Heart left ventricle (tissue), 16 donors: Measurements from ENCODE around the gene ZKSCAN5. TPM values are rescaled to one million over a fixed set of nuclear protein-coding genes. Genes with fewer than 3 reads are reported as not detected.

Experiments
- ATAC-seq, 4 donors: fragments of 200-7000 bp; cut with Tn5 transposase; one replicate each; pipeline ENCODE4 v1.9.1; 2020 to 2022; ENCODE audit warnings: moderate library complexity in 4 of 4, mild to moderate bottlenecking in 3 of 4, moderate number of reproducible peaks in 1 of 4
- DNase-seq, 5 donors: peaks; one replicate each; pipeline ENCODE4 v3.0.0-alpha.2; 2020
- H3K27ac ChIP-seq, 12 donors: fragments of 200-600 bp; sonication (generic) in 4 of 12; one replicate each; pipeline versions ENCODE4 v1.5.0 to v1.8.0; 2016 to 2022; ENCODE audit warnings: mild to moderate bottlenecking in 2 of 12
- H3K27me3 ChIP-seq, 9 donors: fragments of 200-600 bp; sonication (generic) in 2 of 9; one replicate each; pipeline versions ENCODE4 v1.5.1 to v1.8.0; 2016 to 2022; ENCODE audit warnings: mild to moderate bottlenecking in 3 of 9
- H3K36me3 ChIP-seq, 9 donors: fragments of 200-600 bp; sonication (generic) in 2 of 9; one replicate each; pipeline versions ENCODE4 v1.5.0 to v1.8.0; 2018 to 2022; ENCODE audit warnings: mild to moderate bottlenecking in 2 of 9
- H3K4me1 ChIP-seq, 12 donors: fragments of 200-600 bp; sonication (generic) in 4 of 12; one replicate each; pipeline versions ENCODE4 v1.5.0 to v1.8.0; 2016 to 2022; ENCODE audit warnings: mild to moderate bottlenecking in 3 of 12
- H3K4me3 ChIP-seq, 12 donors: fragments of 200-600 bp; sonication (generic) in 4 of 12; one replicate each; pipeline versions ENCODE4 v1.5.0 to v1.8.0; 2017 to 2022; ENCODE audit warnings: mild to moderate bottlenecking in 9 of 12, moderate library complexity in 4 of 12
- H3K9me3 ChIP-seq, 12 donors: fragments of 200-600 bp; sonication (generic) in 4 of 12; one replicate each; pipeline versions ENCODE4 v1.5.0 to v1.8.0; 2016 to 2022; ENCODE audit warnings: mild to moderate bottlenecking in 1 of 12
- CTCF ChIP-seq, 12 donors: fragments of 200-600 bp; sonication (generic) in 4 of 12; IDR thresholded peaks; one replicate each; pipeline versions ENCODE4 v1.5.0 to v1.8.0; 2018 to 2022; ENCODE audit warnings: antibody characterized with exemption in 12 of 12, mild to moderate bottlenecking in 5 of 12
- POLR2A ChIP-seq, 2 donors: fragments of 450-650 bp; IDR thresholded peaks; one replicate each; pipeline ENCODE4 v1.6.1; 2017; ENCODE audit warnings: antibody characterized with exemption in 2 of 2, mild to moderate bottlenecking in 2 of 2, moderate library complexity in 2 of 2
- WGBS, 4 donors: extraction: QIAGEN DNeasy Blood & Tissue Kit in 2 of 4; methylation state at CpG; one replicate each; pipeline versions ENCODE4 v1.1.5 to v1.1.7; 2013 to 2018; 5-methylcytosine and 5-hydroxymethylcytosine counted together
- intact Hi-C, 10 donors: fragments of 100-400 bp; cut with DNase I; formaldehyde crosslinking; loops; one replicate each; pipeline versions ENCODE4 v1.11.1 to v1.14.2; 2022
- polyA plus RNA-seq, 2 donors: library from polyadenylated mRNA; stranded (reverse); fragments of 200-250 nt; gene quantifications; one replicate each; pipeline ENCODE4 v1.2.3, GENCODE V29; 2013
- total RNA-seq, 9 donors: library from RNA; depleted of rRNA in 2 of 9; stranded (reverse); fragments of >200 nt in 2 of 9; fragmentation: NEBNext Ultra II Directional in 3 of 9; extraction: Animal tissue kit (Norgen Biotek cat#: 25700) in 3 of 9; gene quantifications; one replicate each; pipeline versions ENCODE4 v1.1.0 to v1.2.4, GENCODE V29; 2016 to 2023
- donor health status: ischemic (EF 13 %, LVEDD 7.1; RV severe dilation, severe dysfunction).
- donor health status: healthy with polysubstance abuse.
- donor health status: DM: no; HTN: yes; CAD: no.
- donor health status: DM: no; HTN: no; CAD: no.
- donor health status: ischemic (EF 25% LVEDD 6.9; RV normal size, moderate dysfunction).
- donor health status: ischemic (EF 25% LVEDD 5.7; RV mildly dilated, moderate dysfunction).
- donor health status: healthy.
- donor health status: DM: yes; HTN: yes; CAD: no.
- donor health status: ischemic (EF 35%, LVEDD 5.7; RV mildly dilated, moderate dysfunction).
- donor health status: nonischemic (EF 11% LVEDD 7.7; RV severe dilation, severe dysfunction).
- donor health status: DM: yes; HTN: yes; CAD: no.
- donor health status: PGD.
- donor health status: ischemic (EF 29% LVEDD 5.4; RV normal size, mild dysfunction).
- donor health status: nonischemic (EF 23%, LVEDD 6.1; RV moderate dilation, normal function).

Gene ZKSCAN5
- total and polyA plus RNA-seq, 11 donors = 2.1 to 9.6 (median 6.2) TPM

GRCh38 chr7:99559175-99559915, 54.9 kb downstream of the ZKSCAN5 start:
- 26 to 39% (median 28%) methylated on average over 19 to 31 of the region's 31 CpGs for WGBS, 4 donors
- intact Hi-C loops = loop anchor here in 9 of 10 donors (2.0 to 10.0 kb wide), 5 partner anchors 47 to 125 kb away; partner anchors contain the start of genes ZKSCAN5 (in 6 of the 9), ZNF394 (in 6 of the 9), CPSF4 (in 1 of the 9) and PTCD1 (in 1 of the 9)
- peaks cover 0 to 48% (median 23%) of the 10 kb centered on the region in 12 donors for H3K4me1 ChIP-seq
- TF ChIP-seq POLR2A (IDR thresholded peaks at IDR 0.05) (no peak), CTCF (IDR thresholded peaks at IDR 0.05) (no peak)
- no peaks in the 10 kb centered on the region for H3K27me3 ChIP-seq
- DNase-seq (no peak), ATAC-seq (no peak)
- H3K4me3 ChIP-seq = peak overlapping the region; percentile 58 to 99 (median 88)
- peaks cover 0 to 69% (median 58%) of the 10 kb centered on the region in 9 donors for H3K36me3 ChIP-seq
- H3K27ac ChIP-seq = peak overlapping the region; percentile 91 to 99 (median 96)
- H3K9me3 ChIP-seq = no peaks in the 10 kb centered on the region

GRCh38 chr7:99560834-99561736, 56.6 kb downstream of the ZKSCAN5 start:
- Histone ChIP-seq H3K27me3 (no peaks in the 10 kb centered on the region), H3K4me3 (no peak overlapping the region), H3K36me3 (peaks cover 0 to 72% (median 63%) of the 10 kb centered on the region in 9 donors), H3K27ac (no peak overlapping the region), H3K9me3 (no peaks in the 10 kb centered on the region), H3K4me1 (peaks cover 0 to 48% (median 23%) of the 10 kb centered on the region in 12 donors)
- no peak for ATAC-seq
- 89 to 92% (median 92%) methylated on average over 7 of the region's 7 CpGs for WGBS, 4 donors
- TF ChIP-seq CTCF (IDR thresholded peaks at IDR 0.05) = no peak
- no peak for TF ChIP-seq POLR2A (IDR thresholded peaks at IDR 0.05)
- no peak for DNase-seq
- intact Hi-C loops = no loop called here

- ATAC-seq (no peak), DNase-seq (no peak)
- no peak for TF ChIP-seq POLR2A (IDR thresholded peaks at IDR 0.05)
- TF ChIP-seq CTCF (IDR thresholded peaks at IDR 0.05) = no peak
- 87 to 100% (median 96%) methylated on average over 2 of the region's 2 CpGs for WGBS, 4 donors
- H3K4me3 ChIP-seq = no peak overlapping the region
- peaks cover 0 to 48% (median 23%) of the 10 kb centered on the region in 12 donors for H3K4me1 ChIP-seq
- no peaks in the 10 kb centered on the region for H3K27me3 ChIP-seq
- intact Hi-C loops = no loop called here
- peaks cover 0 to 73% (median 64%) of the 10 kb centered on the region in 9 donors for H3K36me3 ChIP-seq
- H3K27ac ChIP-seq = no peak overlapping the region
- no peaks in the 10 kb centered on the region for H3K9me3 ChIP-seq
Measured at GRCh38 chr7:99561737-99562051, 57.2 kb downstream of the ZKSCAN5 start.
